NCI-H1930 (cell line): ENCODE measurements around the gene SSC5D.
A peak's percentile ranks its signal among the peaks of the same experiment; 100 is the strongest.

Source experiments
- DNase-seq, 2 experiments: peaks; one replicate each; lab custom pipeline; 2025; lab: John Stamatoyannopoulos, UW

The SSC5D gene

DNA sequence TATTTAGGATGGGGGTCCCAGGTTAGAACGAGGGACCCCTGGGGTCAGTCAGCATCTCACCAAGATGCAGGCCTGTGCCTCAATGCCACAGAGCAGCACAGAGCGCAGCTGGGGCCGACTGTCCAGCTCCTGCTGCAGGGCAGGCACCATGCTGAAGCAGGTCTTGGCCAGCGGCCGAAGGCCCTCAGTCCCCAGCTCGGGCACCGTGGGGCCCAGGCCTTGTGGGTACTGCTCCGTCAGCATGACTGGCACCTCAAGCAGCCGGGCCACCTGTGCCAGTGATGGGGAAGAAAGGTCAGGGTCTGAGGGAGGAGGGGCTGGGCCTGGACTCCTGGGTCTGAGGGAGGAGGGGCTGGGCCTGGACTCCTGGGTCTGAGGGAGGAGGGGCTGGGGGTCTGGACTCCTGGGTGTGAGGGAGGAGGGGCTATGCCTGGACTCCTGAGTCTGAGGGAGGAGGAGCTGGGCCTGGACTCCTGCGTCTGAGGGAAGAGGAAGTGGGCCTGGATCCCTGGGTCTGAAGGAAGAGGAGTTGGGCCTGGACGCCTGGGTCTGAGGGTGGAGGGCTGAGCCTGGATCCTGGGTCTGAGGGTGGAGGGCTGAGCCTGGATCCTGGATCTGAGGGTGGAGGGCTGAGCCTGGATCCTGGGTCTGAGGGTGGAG is 32.5 kb upstream of the SSC5D start:
- DNase-seq: no peak

DNA sequence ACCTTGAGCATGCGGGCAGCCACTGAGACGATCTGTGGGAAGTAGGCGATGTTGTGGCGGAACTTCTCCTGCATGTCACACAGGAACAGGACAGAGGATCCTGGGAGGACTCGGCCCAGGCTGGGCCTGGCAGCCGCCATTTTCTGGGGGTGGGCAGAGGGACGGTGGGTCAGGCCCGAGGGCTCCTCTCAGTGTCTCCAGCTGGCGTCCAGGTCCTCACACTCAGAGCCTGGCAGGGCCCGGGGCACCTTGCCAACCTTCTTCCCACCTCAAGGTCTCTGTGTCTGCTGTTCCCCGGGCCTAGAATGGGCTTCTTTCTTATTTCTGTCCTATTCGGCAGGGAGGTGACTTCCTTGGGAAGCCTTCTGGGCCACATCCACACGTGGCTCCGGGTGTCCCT is 31.9 kb upstream of the SSC5D start:
- DNase-seq: no peak

DNA sequence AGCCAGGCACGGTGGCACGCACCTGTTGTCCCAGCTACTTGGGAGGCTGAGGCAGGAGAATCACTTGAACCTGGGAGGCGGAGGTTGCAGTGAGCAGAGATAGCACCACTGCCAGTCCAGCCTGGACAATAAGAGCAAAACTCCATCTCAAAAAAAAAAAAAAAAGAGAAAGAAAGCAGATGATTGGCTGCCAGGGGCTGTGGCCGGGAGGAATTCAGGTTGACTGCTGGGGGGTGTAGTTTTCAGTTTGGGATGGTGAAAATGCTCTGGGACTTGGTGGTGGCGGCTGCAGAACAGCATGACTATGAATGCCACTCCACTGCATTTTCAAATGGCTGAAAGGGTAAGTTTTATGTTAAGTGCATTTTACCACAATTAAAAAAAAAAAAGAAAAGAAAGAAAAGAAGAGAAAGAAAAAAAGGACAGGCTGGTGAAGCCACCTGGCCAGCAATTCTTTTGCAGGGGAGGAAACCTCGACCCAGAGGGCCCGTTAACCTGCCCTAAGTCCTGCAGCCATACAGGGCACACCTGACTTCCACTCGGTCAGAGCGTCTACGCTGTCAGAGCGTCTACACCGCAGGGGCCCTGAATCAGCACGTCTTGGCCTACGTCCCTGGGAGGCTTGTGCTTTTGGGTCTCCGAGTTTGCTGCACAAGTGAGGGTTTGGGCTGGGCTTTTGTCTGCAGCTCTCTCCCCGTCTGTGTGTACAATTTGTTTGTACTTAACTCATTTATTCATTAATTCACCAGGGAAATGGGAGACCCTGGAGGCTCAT is 30.4 kb upstream of the SSC5D start:
- DNase-seq: no peak

DNA sequence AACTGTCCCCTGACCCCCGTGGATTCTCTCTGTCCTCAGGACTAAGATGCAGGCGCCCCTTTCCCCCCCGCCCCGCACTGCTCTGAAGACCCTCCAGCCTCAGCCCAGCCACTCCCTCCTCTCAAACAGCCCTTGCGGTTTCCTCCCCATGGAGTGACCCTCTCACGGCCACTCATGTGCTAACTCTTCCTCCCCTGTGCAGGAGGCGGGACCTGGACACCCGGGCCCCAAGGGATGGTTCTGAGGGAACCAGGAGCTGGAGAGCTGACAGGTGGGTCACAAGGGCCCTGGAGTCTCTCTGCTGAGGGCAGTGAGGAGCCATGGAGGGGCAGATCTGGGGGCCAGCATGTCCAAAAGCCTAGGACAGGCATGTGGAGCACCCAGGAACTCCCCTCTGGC is 28.7 kb upstream of the SSC5D start:
- no peak for DNase-seq

DNA sequence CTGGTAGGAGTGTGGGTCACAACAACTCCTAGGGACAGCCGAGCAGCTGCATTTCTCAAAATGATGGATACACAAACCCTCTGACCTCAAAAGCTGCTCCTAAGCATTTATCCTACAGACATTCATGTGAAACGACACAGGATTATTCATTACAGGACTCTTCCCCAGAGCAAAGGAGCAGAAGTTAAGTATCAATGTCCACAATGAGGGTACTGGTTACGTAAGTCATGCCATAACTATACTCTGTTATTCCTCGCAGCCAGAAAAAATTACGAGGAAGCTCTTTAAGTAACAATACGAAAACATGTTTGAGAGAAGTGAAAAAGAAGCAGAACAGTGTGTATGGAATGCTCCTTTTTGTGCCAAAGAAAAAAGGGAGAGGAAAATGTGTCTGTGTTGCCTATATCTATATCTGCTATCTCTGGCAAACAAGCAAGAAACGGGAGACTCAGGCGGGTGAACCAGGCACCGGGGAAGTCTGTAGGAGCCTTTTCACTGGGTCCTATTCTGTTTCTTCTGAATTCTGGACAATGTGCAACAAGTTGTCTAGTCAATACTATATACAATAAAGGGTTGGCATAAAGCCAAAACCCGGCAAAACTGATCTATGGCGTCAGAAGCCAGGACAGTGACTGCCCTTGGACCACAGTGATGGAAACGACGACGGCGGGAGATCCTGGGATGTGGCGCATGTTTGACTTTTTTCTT is 28.1 kb upstream of the SSC5D start:
- DNase-seq: no peak

DNA sequence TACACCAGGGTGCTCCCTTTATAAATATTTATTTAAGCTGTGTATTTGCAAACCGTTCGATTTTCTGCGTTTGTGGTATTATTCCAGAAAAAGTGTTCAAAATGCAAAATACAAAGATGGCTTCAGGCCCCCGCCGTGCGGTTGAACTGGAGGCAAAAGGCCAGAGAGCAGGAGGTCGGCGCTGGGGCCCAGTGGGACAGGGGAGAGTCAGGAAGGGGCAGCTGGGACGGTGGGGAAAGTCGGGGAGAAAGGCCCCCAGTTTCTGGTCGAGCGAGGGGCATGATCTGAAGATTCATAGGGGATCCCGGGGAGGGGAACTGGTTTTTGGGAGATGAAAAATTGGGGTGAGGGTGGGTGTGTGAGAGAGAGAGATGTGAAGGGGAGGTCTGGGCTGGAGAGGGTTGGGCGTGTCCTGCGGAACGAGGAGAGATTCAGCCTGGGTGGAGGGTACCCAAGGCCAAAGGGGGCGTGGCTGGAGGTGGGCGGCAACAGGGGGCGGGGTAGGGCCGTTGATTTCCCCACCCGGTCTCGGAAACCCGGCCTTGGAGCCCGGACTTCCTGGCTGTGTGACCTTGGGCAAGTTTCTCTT is 27.5 kb upstream of the SSC5D start:
- DNase-seq: no peak

DNA sequence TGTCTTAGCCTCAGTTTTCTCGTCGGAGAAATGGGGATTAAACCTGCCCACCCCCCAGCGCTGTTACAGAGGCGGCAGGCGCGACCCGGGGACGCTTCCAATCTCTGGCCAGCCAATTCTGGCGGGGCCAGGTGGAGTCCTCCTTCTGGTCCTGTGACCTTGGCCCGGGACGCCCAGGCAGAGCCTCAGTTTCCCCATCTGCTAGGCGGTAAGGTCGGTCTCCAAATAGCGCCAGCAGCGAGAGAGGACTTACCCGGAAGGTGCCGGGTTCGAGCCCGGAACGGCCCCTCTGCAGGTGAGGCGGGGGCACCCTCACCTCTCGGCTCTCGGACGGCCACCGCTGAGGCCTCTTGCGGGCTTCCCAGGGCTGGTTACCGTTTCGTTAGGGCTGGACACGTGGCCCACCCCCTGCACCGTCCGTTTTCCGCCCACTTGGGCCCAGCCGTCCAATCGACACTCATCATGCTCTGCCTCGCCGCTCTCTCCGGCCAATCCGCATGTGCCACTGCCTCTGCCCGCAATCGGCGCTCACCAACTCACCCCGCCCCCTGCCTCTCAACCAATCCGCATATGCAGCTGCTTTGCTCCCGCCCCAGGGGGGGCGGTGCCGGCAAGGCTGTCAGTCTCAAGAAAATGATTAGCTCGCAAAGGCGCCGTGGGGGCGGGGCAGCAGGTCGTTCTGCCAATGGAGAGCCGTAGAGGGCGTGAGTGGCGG is 26.8 kb upstream of the SSC5D start, which contains the start of gene ISOC2:
TSS of gene ISOC2 (minus strand) at position 384 of the 715 bp plus-strand sequence. CDS start 5,156 bp downstream, outside the sequence.
- DNase-seq: peak; percentile 99

DNA sequence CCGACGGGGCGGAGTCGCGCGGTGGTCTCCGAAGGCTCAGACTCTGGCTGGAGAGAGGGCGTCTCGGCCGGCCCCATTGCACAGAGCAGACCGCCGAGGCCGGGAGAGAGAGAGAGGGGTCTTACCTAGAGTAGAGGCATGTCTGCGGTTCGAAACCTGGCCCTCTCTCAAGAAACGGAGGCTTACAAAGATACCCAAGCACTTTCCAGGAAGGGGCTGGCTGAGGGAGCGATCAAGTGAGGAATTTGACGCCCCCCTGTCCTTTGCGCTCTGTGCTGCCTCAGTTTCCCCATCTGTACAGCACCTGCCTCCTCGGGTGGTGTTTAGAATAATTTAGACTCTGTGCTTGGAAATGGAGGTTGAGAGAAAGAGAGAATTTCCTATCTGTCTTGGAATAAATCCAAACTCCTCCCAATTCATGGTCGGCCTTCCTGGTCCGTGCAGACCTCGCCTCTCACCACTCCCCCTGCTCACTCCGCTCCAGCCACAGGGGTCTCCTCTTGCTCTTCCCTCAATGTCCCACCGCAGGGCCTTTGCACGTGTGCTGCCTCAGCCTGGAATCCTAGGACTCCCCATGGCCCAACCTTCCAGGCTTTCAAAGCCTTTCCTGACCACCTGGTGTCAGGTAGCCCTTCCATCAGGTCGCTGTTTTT is 26.1 kb upstream of the SSC5D start:
- no peak for DNase-seq

DNA sequence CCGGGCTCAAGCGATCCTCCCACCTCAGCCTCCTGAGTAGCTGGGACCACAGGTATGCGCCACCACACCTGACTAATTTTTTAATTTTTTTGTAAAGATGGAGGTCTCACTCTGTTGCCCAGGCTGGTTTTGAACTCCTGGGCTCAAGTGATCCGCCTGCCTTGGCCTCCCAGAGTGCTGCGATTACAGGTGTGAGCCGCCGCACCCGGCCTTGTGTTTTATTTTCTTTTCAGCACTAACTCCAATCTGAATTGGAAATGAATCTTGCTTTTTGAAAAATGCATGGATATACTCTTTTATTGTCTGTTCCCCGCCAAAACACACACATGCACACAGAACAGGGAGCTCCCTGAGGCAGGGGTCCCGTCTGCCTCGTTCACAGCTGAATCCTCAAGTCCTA is 25.5 kb upstream of the SSC5D start:
- no peak for DNase-seq

DNA sequence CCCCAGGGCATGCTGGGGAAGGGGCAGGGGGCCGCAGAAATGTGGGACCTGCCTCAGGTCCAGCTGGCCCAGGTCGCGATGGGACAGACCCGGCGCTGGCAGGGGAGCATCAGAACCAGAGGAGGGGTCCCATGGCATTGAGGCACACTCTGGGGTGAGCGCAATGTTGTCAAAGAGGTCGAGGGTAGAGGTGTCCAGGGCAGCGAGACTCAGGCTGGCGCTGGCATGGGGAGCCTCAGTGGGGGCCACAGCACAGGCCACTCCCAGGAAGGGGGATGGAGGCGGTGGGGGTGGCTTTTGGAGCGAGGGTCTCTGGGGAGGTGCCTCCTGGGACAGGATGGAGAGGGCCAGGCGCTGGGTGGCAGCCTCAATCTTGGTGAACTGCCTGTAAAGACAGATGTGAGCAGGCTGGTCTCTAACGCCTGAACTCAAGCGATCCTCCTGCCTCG is 24.6 kb upstream of the SSC5D start:
- DNase-seq: no peak

DNA sequence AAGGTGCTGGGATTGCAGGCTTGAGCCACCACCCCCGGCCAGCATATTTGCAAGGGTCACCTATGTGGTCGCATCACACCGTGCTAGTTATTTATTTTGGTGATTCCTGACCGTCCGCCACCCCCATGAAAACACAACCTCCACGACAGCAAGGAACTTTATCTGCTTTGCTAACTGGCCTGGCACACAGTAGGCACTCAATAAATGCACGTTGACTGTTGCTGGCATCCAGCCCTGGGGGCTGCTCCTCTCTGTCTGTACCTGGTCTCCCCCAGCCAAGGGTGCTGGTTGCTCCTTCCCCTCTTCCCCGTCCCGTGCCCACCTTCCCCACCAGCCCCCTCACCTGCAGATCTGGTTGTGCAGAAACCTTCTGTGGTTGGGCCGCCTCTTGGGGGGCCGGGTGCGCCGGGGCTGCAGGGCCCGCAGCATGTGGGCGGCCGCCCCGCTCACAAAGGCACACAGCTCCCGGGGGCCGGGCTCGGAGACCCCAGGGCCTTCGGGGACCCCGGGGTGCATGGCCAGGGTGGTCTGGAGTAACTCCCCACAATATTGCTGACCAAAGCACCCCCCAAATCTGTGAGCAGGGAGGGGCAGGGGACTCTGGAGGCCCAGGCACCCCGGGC is 24.1 kb upstream of the SSC5D start:
- no peak for DNase-seq

DNA sequence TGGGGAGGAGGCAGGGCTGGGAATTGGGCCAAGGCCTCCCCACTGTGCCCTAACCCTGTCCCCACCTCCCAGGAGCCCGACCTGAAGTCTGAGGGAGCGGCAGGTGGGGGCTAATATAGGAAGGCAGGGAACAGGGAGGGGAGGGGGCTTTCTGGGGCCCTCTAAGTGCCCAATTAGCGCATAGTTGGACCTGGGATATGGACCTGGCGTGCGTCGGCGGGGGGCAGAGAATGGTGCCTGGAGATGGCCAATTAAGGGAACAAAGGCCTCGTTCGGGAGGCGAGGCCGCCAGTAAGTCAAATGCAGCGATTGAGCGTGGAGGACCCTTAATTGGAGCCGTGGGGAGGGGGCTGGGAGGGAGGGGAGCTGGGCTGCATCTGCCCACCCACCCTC is 23.6 kb upstream of the SSC5D start, which contains the start of gene C19orf85:
TSS of gene C19orf85 (minus strand) at position 90 of the 393 bp plus-strand sequence. CDS start 197 bp downstream, outside the sequence.
- no peak for DNase-seq

DNA sequence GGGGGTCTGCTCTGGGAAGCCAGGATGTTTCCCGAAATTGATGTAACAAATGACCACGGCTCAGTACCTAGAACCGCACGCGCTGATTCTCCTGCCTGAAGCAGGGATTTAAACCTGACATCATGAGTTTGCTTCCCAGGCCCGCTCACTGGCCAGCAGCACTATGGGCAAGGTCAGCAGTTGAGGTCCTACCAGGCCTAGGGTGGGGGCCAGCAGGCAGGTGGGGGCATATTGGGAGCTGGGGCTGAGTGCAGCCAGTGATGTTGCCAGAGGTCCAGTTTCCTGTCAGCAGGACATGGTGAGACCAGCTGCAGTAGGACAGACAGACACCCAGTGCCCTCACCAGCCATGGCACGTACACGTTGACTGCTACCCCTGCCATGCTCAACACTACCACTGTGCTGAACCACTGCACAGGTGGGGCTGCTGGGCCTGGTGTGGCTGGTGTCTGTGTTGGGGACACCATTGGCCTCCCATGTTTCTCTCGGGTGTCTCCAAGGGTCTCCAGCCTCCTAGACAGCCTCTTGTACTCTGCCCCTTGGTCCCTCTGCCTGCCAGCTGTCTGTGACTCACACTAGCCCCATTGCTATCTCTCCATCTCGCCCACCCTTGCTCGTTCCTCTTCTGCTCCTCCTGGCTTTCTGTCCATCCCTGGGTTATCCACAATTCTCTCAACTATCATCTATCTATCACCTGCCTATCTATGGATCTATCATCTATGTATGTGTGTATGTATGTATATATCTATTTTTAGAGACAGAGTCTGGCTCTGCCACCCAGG is 22.6 kb upstream of the SSC5D start:
- DNase-seq: no peak

DNA sequence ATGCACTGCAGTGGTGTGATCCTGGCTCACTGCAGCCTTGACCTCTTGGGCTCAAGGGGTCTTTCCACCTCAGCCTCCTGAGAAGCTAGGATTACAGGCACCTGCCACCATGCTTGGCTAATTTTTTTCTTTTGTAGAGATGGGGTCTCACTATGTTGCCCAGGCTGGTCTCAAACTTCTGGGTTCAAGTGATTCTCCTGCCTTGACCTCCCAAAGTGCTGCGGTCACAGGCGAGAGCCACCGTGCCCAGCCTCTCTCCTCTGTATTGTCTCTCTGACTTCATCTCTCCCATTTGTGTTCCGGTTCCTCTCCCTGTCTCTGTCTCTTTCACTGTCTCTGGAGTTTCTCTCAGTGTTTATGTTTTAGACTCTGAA is 22.0 kb upstream of the SSC5D start:
- DNase-seq: no peak

DNA sequence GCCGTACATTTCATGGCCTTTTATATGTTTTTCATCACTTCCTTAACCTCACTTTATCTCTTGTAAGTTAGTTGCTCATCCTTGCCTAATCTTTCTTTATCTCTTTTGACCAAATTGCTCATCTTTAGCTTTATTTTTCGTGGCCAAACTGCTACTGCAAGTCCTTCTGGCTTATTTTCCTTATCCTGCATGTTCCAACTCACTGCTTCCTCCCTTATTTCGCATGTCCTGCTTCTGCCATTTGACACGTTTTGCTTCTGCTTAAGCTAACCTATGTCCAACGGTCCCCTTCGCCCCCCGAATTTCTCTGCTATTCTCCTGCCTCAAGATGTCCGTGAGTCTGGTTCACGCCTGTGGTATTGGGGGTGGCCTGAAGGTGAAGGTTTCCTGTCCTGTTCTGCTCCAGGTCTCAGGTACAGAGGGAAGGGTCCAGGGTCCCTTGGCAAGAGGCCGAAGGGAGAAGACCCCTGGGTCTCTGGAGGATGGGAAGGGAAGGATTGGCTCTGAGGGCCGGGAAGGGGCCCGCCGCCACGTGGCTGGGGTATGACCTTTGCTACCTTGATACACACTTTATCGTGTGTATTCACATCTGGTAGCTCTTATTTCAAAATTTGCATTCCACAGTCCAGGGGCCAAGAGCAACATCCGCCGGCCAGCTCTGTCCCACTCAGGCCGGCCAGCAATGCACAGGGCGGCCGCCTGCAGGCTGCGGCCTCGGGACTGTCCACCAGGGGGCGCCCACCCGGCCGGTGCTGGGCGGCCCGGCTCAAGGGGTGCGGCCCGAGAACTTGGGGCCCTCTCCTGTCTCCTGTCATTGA is 20.8 kb upstream of the SSC5D start:
- DNase-seq: peak in 1 of 2 experiments; percentile 58

DNA sequence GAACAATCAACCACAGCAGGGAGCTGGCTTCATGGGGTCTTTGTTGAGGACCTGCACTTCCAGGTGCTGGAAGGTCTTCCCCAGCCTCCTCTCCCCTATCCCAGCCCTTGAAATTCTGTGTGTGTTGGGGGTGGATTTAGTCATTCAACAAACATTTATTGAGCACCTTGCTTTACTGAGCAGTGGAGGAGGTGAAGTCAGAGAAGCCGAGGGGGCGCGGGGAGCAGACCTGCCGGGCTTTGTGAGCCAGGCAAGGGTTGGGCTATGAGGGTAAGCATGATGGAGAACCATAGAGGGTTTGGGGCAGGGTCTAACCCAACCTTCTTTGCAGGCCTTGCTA is 20.2 kb upstream of the SSC5D start:
- no peak for DNase-seq

DNA sequence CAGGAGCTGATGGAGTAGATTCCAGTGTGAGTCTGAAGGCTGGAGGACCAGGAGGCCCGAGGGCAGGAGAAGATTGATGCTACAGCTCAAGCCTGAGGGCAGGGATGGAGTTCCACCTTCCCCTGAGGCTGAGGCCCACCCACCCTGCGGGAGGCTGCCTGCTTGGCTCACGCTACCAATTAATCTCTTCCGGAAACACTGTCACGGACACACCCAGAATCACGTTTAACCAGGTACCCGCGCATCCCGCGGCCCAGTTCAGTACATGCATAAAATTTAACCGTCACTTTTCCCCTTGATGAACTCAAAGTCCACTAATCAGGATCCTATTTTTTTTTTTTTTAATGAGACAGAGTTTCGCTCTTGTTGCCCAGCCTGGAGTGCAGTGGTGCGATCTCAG is 17.0 kb upstream of the SSC5D start:
- no peak for DNase-seq

DNA sequence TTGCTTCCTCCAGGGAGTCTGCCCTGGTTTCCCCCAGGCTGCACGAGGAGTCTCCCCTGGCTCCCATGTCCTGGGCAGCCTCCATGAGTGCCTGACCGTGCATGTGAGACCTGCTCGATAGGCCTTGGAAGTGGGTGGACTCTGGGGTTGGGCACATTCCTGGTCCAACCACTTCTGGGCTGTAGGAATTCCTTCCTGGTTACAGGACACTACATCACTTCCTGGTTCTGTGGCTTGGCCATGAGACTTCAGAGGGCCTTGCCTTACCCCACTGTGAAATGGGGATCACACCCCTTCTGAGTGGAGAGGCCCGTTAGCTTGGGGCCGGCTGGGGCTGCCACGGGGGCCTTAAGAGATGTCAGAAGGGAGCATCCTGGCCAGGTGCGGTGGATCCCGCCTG is 15.8 kb upstream of the SSC5D start:
- DNase-seq: no peak
